ENCODE measurements around the gene LGALS7B.
"Not testable (repeated sequence)": the region's sequence is repeated elsewhere in the genome, so short reads cannot be mapped to it uniquely, and the experiment has no call there.

LGALS7B gene

GRCh38 chr19:38793177-38793576, 4.2 kb downstream of the LGALS7B start:
- no peak for DNase-seq (ENCODE audit: extremely low spot score)
- TF ChIP-seq CTCF (IDR thresholded peaks at IDR 0.05; ENCODE audit: control extremely low read depth, extremely low read depth, low read depth, missing control alignments): no peak
- ChIA-PET CTCF (interaction anchor here (0.7 to 2.0 kb wide), 6 partner anchors 16 to 155 kb away, joined by 3 to 7 read pairs (median 3); no protein-coding TSS in a partner anchor), POLR2A (no interaction called here)

- ChIA-PET POLR2A (interaction anchor here (0.7 kb wide), 1 partner anchor 158 kb away, joined by 3 read pairs; no protein-coding TSS in a partner anchor), CTCF (interaction anchor here (1.1 to 2.0 kb wide), 2 partner anchors 24 to 155 kb away, joined by 3 to 7 read pairs; no protein-coding TSS in a partner anchor)
- DNase-seq (ENCODE audit: extremely low spot score): no peak
- no peak for TF ChIP-seq CTCF (IDR thresholded peaks at IDR 0.05; ENCODE audit: control extremely low read depth, extremely low read depth, low read depth, missing control alignments)
Observed at GRCh38 chr19:38793671-38794070, 4.7 kb downstream of the LGALS7B start.

- TF ChIP-seq CTCF (IDR thresholded peaks at IDR 0.05; ENCODE audit: control extremely low read depth, extremely low read depth, low read depth, missing control alignments): no peak
- no peak for DNase-seq (ENCODE audit: extremely low spot score)
- CTCF ChIA-PET: no interaction called here
- POLR2A ChIA-PET: no interaction called here
Observed at GRCh38 chr19:38795549-38795948, 6.5 kb downstream of the LGALS7B start.

- no peak for TF ChIP-seq CTCF (IDR thresholded peaks at IDR 0.05; ENCODE audit: control extremely low read depth, extremely low read depth, low read depth, missing control alignments)
- POLR2A ChIA-PET: no interaction called here
- DNase-seq (ENCODE audit: extremely low spot score): no peak
- CTCF ChIA-PET: no interaction called here
Observed at GRCh38 chr19:38796154-38796553, 7.2 kb downstream of the LGALS7B start.

GRCh38 chr19:38797781-38798180, 8.8 kb downstream of the LGALS7B start:
- CTCF ChIA-PET; DNase-seq (ENCODE audit: extremely low spot score); POLR2A ChIA-PET: not testable (repeated sequence)

- DNase-seq (ENCODE audit: extremely low spot score): no peak
- CTCF ChIA-PET: interaction anchor here (1.3 to 2.9 kb wide), 2 partner anchors 15 to 30 kb away, joined by 5 to 10 read pairs; partner anchors contain the start of gene LGALS4
- POLR2A ChIA-PET: no interaction called here
- no peak for TF ChIP-seq CTCF (IDR thresholded peaks at IDR 0.05; ENCODE audit: control extremely low read depth, extremely low read depth, low read depth, missing control alignments)
Observed at GRCh38 chr19:38799104-38799503, 10.1 kb downstream of the LGALS7B start.

- ChIA-PET POLR2A (no interaction called here), CTCF (interaction anchor here (2.9 kb wide), 1 partner anchor 31 kb away, joined by 10 read pairs; no protein-coding TSS in a partner anchor)
- no peak for TF ChIP-seq CTCF (IDR thresholded peaks at IDR 0.05; ENCODE audit: control extremely low read depth, extremely low read depth, low read depth, missing control alignments)
- no peak for DNase-seq (ENCODE audit: extremely low spot score)
Observed at GRCh38 chr19:38800577-38801347, 11.8 kb downstream of the LGALS7B start.
